Measurements from ENCODE around the gene SETD1A.
A peak's percentile ranks its signal among the peaks of the same experiment; 100 is the strongest.

DNA sequence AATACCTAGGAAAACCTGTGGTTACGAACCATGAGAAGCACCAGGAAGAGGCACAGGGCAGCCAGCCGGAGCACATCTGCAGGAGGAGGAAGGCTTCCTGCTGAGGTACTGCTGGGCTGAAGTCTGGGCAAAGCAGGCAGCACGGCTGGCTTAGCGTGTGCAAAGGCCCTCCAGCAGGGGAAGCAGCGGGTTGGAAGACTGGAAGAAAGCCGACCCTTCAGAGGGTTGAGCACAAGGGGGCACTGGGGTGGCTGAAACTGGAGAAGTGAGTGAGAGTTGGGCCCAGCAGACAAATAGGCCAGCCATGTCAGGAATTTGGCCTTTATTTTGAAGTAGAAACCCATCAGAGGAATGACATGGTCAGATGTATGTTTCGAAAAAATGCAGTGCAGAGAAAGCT is 15.3 kb downstream of the SETD1A start:
- no peak for TF ChIP-seq RFX5 (IDR thresholded peaks at IDR 0.05; ENCODE audit: low read depth, low read length)
- TF ChIP-seq, protein P1, sequence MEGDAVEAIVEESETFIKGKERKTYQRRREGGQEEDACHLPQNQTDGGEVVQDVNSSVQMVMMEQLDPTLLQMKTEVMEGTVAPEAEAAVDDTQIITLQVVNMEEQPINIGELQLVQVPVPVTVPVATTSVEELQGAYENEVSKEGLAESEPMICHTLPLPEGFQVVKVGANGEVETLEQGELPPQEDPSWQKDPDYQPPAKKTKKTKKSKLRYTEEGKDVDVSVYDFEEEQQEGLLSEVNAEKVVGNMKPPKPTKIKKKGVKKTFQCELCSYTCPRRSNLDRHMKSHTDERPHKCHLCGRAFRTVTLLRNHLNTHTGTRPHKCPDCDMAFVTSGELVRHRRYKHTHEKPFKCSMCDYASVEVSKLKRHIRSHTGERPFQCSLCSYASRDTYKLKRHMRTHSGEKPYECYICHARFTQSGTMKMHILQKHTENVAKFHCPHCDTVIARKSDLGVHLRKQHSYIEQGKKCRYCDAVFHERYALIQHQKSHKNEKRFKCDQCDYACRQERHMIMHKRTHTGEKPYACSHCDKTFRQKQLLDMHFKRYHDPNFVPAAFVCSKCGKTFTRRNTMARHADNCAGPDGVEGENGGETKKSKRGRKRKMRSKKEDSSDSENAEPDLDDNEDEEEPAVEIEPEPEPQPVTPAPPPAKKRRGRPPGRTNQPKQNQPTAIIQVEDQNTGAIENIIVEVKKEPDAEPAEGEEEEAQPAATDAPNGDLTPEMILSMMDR (conservative IDR thresholded peaks at IDR 0.05; ENCODE audit: low read depth, low read length) = peak; percentile 38

Measured in IMR-90 (cell line).